DND-41 (cell line): ENCODE measurements around the gene SANBR.

Experiments used
- ATAC-seq: fragments of 200-7000 bp; cut with Tn5 transposase; 3 replicates; pipeline ENCODE4 v1.9.1; 2021; ENCODE audit warnings: low read depth; ENCODE audit not compliant: insufficient read depth
- DNase-seq: peaks from one replicate; pipeline ENCODE4 v3.0.0-alpha.2; 2020
- H2AFZ ChIP-seq: 2 replicates; pipeline ENCODE4 v1.6.0; 2012; ENCODE audit warnings: low read depth, low read length
- H3K27ac ChIP-seq: 2 replicates; pipeline ENCODE4 v1.5.1; 2012; ENCODE audit warnings: low read length, inconsistent platforms
- H3K27me3 ChIP-seq: fragments of 200-600 bp; sonication (generic); 2 replicates; pipeline ENCODE4 v1.6.0; 2012; ENCODE audit warnings: low read length, mild to moderate bottlenecking, inconsistent platforms; ENCODE audit not compliant: insufficient read depth, poor library complexity
- H3K36me3 ChIP-seq: 2 replicates; pipeline ENCODE4 v1.5.1; 2012; ENCODE audit warnings: low read length, inconsistent platforms; ENCODE audit not compliant: insufficient read depth
- H3K4me1 ChIP-seq: 2 replicates; pipeline ENCODE4 v1.5.1; 2012; ENCODE audit warnings: mild to moderate bottlenecking, low read length; ENCODE audit not compliant: insufficient read depth
- H3K4me2 ChIP-seq: 2 replicates; pipeline ENCODE4 v1.6.0; 2012; ENCODE audit warnings: mild to moderate bottlenecking, moderate library complexity, low read length, inconsistent platforms; ENCODE audit not compliant: insufficient read depth
- H3K4me3 ChIP-seq, 2 experiments: fragments of 200-600 bp in 1 of 2; shearing (Covaris generic) in 1 of 2; 2 replicates each; pipeline ENCODE4 v1.5.1; 2012 to 2016; ENCODE audit warnings: inconsistent platforms in 2 of 2, low read length in 2 of 2, mild to moderate bottlenecking in 2 of 2, low read depth in 1 of 2, moderate library complexity in 1 of 2
- H3K79me2 ChIP-seq: 2 replicates; pipeline ENCODE4 v1.6.0; 2012; ENCODE audit warnings: low read length, inconsistent platforms; ENCODE audit not compliant: insufficient read depth
- H3K9ac ChIP-seq: 2 replicates; pipeline ENCODE4 v1.6.0; 2012; ENCODE audit warnings: low read depth, mild to moderate bottlenecking, inconsistent platforms, low read length, moderate library complexity
- H3K9me3 ChIP-seq: 2 replicates; pipeline ENCODE4 v1.5.1; 2012; ENCODE audit warnings: low read length, moderate library complexity, mild to moderate bottlenecking, inconsistent platforms; ENCODE audit not compliant: insufficient read depth, severe bottlenecking
- H4K20me1 ChIP-seq: 2 replicates; pipeline ENCODE4 v1.6.0; 2012; ENCODE audit warnings: low read length; ENCODE audit not compliant: insufficient read depth
- EZH2 ChIP-seq: IDR thresholded peaks from 3 replicates; pipeline ENCODE4 v1.6.1; 2012; ENCODE audit warnings: borderline replicate concordance, low read depth, mild to moderate bottlenecking, moderate library complexity, low read length, inconsistent platforms; ENCODE audit not compliant: severe bottlenecking
- TF ChIP-seq, protein P1 (sequence below): IDR thresholded peaks from 2 replicates; pipeline ENCODE4 v1.5.1; 2012; ENCODE audit warnings: borderline replicate concordance, low read length, moderate library complexity, mild to moderate bottlenecking; ENCODE audit not compliant: poor library complexity, severe bottlenecking; ENCODE audit errors: extremely low read depth

SANBR gene

GRCh38 chr2:61017003-61017555 lies 48.6 kb upstream of the SANBR start:
- Histone ChIP-seq H3K4me1 (peaks cover 35% of the 10 kb centered on the region), H3K27me3 (no peaks in the 10 kb centered on the region), H3K36me3 (peaks cover 13% of the 10 kb centered on the region), H3K4me2 (peak overlapping the region; percentile 75), H3K27ac (peak overlapping the region; percentile 96), H3K4me3 (peak overlapping the region; percentile 66 to 79), H3K9ac (peak overlapping the region; percentile 71), H3K79me2 (peaks cover 62% of the 10 kb centered on the region), H4K20me1 (peaks cover 6% of the 10 kb centered on the region; the same call in 1 of the 2 replicates), H3K9me3 (no peaks in the 10 kb centered on the region), H2AFZ (peak overlapping the region; percentile 98)
- no peak for TF ChIP-seq EZH2
- TF ChIP-seq, protein P1, sequence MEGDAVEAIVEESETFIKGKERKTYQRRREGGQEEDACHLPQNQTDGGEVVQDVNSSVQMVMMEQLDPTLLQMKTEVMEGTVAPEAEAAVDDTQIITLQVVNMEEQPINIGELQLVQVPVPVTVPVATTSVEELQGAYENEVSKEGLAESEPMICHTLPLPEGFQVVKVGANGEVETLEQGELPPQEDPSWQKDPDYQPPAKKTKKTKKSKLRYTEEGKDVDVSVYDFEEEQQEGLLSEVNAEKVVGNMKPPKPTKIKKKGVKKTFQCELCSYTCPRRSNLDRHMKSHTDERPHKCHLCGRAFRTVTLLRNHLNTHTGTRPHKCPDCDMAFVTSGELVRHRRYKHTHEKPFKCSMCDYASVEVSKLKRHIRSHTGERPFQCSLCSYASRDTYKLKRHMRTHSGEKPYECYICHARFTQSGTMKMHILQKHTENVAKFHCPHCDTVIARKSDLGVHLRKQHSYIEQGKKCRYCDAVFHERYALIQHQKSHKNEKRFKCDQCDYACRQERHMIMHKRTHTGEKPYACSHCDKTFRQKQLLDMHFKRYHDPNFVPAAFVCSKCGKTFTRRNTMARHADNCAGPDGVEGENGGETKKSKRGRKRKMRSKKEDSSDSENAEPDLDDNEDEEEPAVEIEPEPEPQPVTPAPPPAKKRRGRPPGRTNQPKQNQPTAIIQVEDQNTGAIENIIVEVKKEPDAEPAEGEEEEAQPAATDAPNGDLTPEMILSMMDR = no peak
- peak; percentile 74 for ATAC-seq
- peak; percentile 78 for DNase-seq

DNA sequence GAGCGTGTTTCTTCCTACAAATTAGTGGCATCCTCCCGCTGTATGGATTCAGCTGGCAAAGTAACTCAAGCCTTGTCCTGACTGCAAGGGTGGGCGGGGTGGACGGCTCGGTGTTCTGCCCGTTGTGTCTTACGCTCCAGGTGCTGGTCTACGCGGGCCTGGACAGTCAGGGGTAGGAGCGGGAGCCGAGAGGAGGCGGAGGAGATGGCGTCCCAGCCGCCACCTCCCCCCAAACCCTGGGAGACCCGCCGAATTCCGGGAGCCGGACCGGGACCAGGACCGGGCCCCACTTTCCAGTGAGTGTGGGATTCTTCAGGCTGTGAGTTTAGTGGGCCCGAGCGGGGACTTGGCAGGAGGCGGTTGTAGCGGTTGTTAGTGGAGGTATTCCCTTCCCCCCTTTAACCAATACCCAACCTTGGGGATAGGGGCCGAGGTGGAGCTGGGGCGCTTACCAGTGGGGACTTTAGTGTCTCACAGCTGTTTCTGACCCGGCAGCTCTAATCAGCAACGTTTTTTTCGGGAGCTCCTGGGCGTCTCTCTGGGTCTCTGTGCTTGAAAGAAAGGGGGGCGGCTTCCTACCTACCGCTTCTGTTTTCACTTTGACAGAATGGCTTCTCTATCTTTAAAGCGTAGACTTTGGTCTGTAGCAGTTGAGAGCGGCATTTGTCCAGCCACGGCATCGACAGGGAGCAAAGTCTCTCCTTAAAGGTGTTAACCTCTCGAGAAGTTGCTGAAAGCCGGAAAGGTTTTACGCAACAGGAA lies 47.9 kb upstream of the SANBR start, which contains the start of the genes PEX13 and PUS10:
PEX13 (plus strand) TSS at position 165 of the 762 bp plus-strand sequence; CDS start at position 205, 40 bp downstream.
PUS10 (minus strand) TSS at position 700 of the 762 bp plus-strand sequence. CDS start 6,365 bp downstream, outside the sequence.
- Histone ChIP-seq H3K79me2 (peaks cover 69% of the 10 kb centered on the region), H2AFZ (peak within 1 kb of the TSS; percentile 98), H3K9me3 (no peaks in the 10 kb centered on the region), H3K27me3 (no peaks in the 10 kb centered on the region), H3K4me3 (peak within 1 kb of the TSS; percentile 66 to 79), H3K9ac (peak within 1 kb of the TSS; percentile 71), H3K36me3 (peaks cover 19% of the 10 kb centered on the region), H3K4me1 (peaks cover 35% of the 10 kb centered on the region), H4K20me1 (peaks cover 6% of the 10 kb centered on the region; the same call in 1 of the 2 replicates), H3K4me2 (peak within 1 kb of the TSS; percentile 75), H3K27ac (peak within 1 kb of the TSS; percentile 96)
- peak; percentile 92 for ATAC-seq
- no peak for TF ChIP-seq EZH2
- TF ChIP-seq, protein P1 = no peak
- peak; percentile 81 for DNase-seq

DNA sequence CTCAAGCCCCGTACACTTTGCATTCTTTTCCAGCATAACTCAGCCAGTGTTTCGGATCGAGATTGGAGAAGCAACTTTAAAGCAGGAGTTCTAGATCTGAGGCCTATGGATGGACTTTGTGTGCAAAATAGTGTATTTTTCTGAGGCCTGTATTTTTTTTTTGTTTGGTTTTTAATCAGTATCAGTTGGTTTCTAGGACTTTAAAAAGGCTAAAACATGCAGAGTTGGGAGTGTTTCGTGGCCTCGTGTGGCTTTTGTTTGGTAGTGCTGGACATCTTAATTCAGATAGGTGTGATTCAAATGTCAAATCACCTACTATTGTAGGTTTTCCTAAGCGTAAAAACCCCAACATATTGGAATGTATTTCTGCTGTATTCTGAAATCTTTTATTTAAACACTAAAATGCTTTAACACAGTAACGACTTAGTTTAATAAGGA lies 47.3 kb upstream of the SANBR start:
- Histone ChIP-seq H3K79me2 (peaks cover 75% of the 10 kb centered on the region), H3K27ac (peak overlapping the region; percentile 96), H3K9me3 (no peaks in the 10 kb centered on the region), H4K20me1 (peaks cover 6% of the 10 kb centered on the region; the same call in 1 of the 2 replicates), H3K27me3 (no peaks in the 10 kb centered on the region), H3K4me1 (peaks cover 35% of the 10 kb centered on the region), H3K4me2 (peak overlapping the region; percentile 75), H2AFZ (peak overlapping the region; percentile 98), H3K9ac (peak overlapping the region; percentile 71), H3K36me3 (peaks cover 19% of the 10 kb centered on the region), H3K4me3 (peak overlapping the region; percentile 66 to 79)
- DNase-seq = no peak
- ATAC-seq = no peak; the same call in 2 of the 3 replicates
- TF ChIP-seq, protein P1 = no peak
- no peak for TF ChIP-seq EZH2
